ENCODE data around the gene ZDHHC22. TPM values are rescaled to one million over a fixed set of nuclear protein-coding genes. Genes with fewer than 3 reads are reported as not detected.
"Not testable (repeated sequence)": the region's sequence is repeated elsewhere in the genome, so short reads cannot be mapped to it uniquely, and the experiment has no call there.

The ZDHHC22 gene
- total and polyA plus RNA-seq, 2 of the 13 experiments (the other 11 are each of a cell fraction or from before 2014, with no cell fraction given), result not detected

- TF ChIP-seq ETS1 (CRISPR knock-in tag; IDR thresholded peaks at IDR 0.05) (no peak), ZSCAN30 (CRISPR knock-in tag; IDR thresholded peaks at IDR 0.05) (no peak), ZIK1 (CRISPR knock-in tag; IDR thresholded peaks at IDR 0.05; ENCODE audit: borderline replicate concordance, low read depth) (no peak), ZNF709 (CRISPR knock-in tag; IDR thresholded peaks at IDR 0.05) (no peak)
Measured at GRCh38 chr14:77175843-77176242, 34.3 kb upstream of the ZDHHC22 start (continued).

GRCh38 chr14:77173911-77174617 lies 32.5 kb upstream of the ZDHHC22 start:
- H3K27me3 ChIP-seq (ENCODE audit: control insufficient read depth in 1 of 2, insufficient read depth in 2 of 2, low read length in 2 of 2); DNase-seq (ENCODE audit: low spot score); H3K36me3 ChIP-seq (replicated peaks in 1 of 2; ENCODE audit: control insufficient read depth in 1 of 2, insufficient read depth in 2 of 2, low read length in 2 of 2); H3K27ac ChIP-seq (ENCODE audit: extremely low read length, insufficient read depth, low read length); POLR2A ChIA-PET; H2AFZ ChIP-seq (ENCODE audit: low read length); BruUV-seq (replicated peaks); H3K4me1 ChIP-seq (ENCODE audit: insufficient read depth, low read length); H3K4me2 ChIP-seq (ENCODE audit: low read depth, low read length); intact Hi-C loops (cut with micrococcal nuclease; ENCODE audit: unreplicated experiment); H3K4me3 ChIP-seq (replicated peaks in 1 of 3; ENCODE audit: insufficient read depth in 1 of 3, low read depth in 2 of 3, low read length in 3 of 3); H3K79me2 ChIP-seq (ENCODE audit: insufficient read depth, low read length); in situ Hi-C loops (cut with HindIII; ENCODE audit: extremely low pct_ligation_motif_present, low pct_unique_long_range_greater_than_20kb); H3K9ac ChIP-seq (ENCODE audit: insufficient read depth, low read depth, low read length); CTCF ChIA-PET (ENCODE audit: low intra/inter-chr PET ratio, low total read pairs); FAIRE-seq; H3K9me3 ChIP-seq (ENCODE audit: low read length); H4K20me1 ChIP-seq (ENCODE audit: insufficient read depth, low read length); ATAC-seq: not testable (repeated sequence)
- WGBS (ENCODE audit: low lambda C conversion rate), result 24% methylated on average over 8 of the region's 9 CpGs

GRCh38 chr14:77172916-77173315 lies 31.3 kb upstream of the ZDHHC22 start:
- Histone ChIP-seq H3K4me1 (ENCODE audit: insufficient read depth, low read length) (peaks cover 5% of the 10 kb centered on the region; the same call in 1 of the 2 replicates), H3K79me2 (ENCODE audit: insufficient read depth, low read length) (no peaks in the 10 kb centered on the region), H3K9me3 (ENCODE audit: low read length) (peaks cover 8% of the 10 kb centered on the region), H3K4me2 (ENCODE audit: low read depth, low read length) (no peak overlapping the region), H2AFZ (ENCODE audit: low read length) (no peak overlapping the region), H3K27me3 (ENCODE audit: control insufficient read depth in 1 of 2, insufficient read depth in 2 of 2, low read length in 2 of 2) (peaks cover 0 to 3% of the 10 kb centered on the region in 2 experiments; a peak in 2 of 5 replicates), H3K4me3 (replicated peaks in 1 of 3; ENCODE audit: insufficient read depth in 1 of 3, low read depth in 2 of 3, low read length in 3 of 3) (no peak overlapping the region), H3K27ac (ENCODE audit: extremely low read length, insufficient read depth, low read length) (no peak overlapping the region), H4K20me1 (ENCODE audit: insufficient read depth, low read length) (no peaks in the 10 kb centered on the region), H3K36me3 (replicated peaks in 1 of 2; ENCODE audit: control insufficient read depth in 1 of 2, insufficient read depth in 2 of 2, low read length in 2 of 2) (no peaks in the 10 kb centered on the region), H3K9ac (ENCODE audit: insufficient read depth, low read depth, low read length) (no peak overlapping the region)
- 15% methylated on average over 5 of the region's 5 CpGs for WGBS (ENCODE audit: low lambda C conversion rate)
- in situ Hi-C loops (cut with HindIII; ENCODE audit: extremely low pct_ligation_motif_present, low pct_unique_long_range_greater_than_20kb), result no loop called here
- no peak for DNase-seq (ENCODE audit: low spot score)
- ATAC-seq, result no peak
- intact Hi-C loops (cut with micrococcal nuclease; ENCODE audit: unreplicated experiment), result no loop called here
- TF ChIP-seq XRCC5 (optimal IDR thresholded peaks at IDR 0.05; ENCODE audit: low read length) (no peak), ESRRA (CRISPR knock-in tag; IDR thresholded peaks at IDR 0.05; ENCODE audit: low read depth) (no peak), ZNF556 (CRISPR knock-in tag; IDR thresholded peaks at IDR 0.05; ENCODE audit: borderline replicate concordance) (no peak), TCF7L2 (IDR thresholded peaks at IDR 0.05; ENCODE audit: low read depth, low read length) (no peak), SMARCC2 (IDR thresholded peaks at IDR 0.05) (no peak)
- no peak for FAIRE-seq
- ChIA-PET POLR2A (no interaction called here), CTCF (ENCODE audit: low intra/inter-chr PET ratio, low total read pairs) (no interaction called here)
- no TSS peak for BruUV-seq (replicated peaks)

All from HepG2 (cell line).